Measurements from ENCODE around the gene BPTF.

GRCh38 chr17:67950945-67951344 lies 125.6 kb downstream of the BPTF start:
- TF ChIP-seq POLR2AphosphoS5 (IDR thresholded peaks at IDR 0.05): no peak
- TF ChIP-seq CTCF (IDR thresholded peaks at IDR 0.05): no peak

All from suprapubic skin (tissue), 3 donors.